ENCODE data around the gene ANKS1A. TPM values are rescaled to one million over a fixed set of nuclear protein-coding genes. Genes with fewer than 3 reads are reported as not detected.
"Not testable (repeated sequence)": the region's sequence is repeated elsewhere in the genome, so short reads cannot be mapped to it uniquely, and the experiment has no call there.

Gene ANKS1A
- total RNA-seq, 4 donors from 2014 or later: 5.3 to 8.6 (median 7.0) TPM

DNA sequence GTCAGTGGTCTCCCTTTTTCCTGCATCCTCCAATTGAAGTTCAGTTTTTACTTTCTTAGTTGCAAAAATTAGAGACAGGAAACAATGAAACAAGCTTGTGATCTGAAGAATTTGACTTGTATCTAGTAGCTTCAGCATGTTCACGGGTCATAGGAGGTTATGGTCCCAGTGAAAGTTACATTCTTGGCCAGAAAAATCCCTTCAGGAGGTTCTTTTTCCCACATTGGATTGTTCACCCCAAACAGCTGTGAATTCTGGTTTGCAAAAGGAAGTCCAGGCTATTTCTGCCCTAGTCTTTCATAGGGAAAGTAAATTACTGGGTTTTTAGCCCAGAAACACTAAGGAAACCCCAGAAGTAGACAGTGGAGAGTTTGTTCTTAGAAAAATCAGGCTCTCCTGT is 8.1 kb downstream of the ANKS1A start:
- intact Hi-C loops (cut with DNase I; ENCODE audit: low total_unique reads): no loop called here
- peaks cover 8 to 14% of the 10 kb centered on the region in 2 donors for H3K4me1 ChIP-seq
- ATAC-seq: no peak

GRCh38 chr6:34897716-34898115 is 8.7 kb downstream of the ANKS1A start:
- no peak overlapping the region for H3K4me3 ChIP-seq
- ATAC-seq (peak in 1 of 2 donors; percentile 75), DNase-seq (no peak)
- TF ChIP-seq POLR2A (IDR thresholded peaks at IDR 0.05): no peak
- TF ChIP-seq, protein P1, sequence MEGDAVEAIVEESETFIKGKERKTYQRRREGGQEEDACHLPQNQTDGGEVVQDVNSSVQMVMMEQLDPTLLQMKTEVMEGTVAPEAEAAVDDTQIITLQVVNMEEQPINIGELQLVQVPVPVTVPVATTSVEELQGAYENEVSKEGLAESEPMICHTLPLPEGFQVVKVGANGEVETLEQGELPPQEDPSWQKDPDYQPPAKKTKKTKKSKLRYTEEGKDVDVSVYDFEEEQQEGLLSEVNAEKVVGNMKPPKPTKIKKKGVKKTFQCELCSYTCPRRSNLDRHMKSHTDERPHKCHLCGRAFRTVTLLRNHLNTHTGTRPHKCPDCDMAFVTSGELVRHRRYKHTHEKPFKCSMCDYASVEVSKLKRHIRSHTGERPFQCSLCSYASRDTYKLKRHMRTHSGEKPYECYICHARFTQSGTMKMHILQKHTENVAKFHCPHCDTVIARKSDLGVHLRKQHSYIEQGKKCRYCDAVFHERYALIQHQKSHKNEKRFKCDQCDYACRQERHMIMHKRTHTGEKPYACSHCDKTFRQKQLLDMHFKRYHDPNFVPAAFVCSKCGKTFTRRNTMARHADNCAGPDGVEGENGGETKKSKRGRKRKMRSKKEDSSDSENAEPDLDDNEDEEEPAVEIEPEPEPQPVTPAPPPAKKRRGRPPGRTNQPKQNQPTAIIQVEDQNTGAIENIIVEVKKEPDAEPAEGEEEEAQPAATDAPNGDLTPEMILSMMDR (IDR thresholded peaks at IDR 0.05 in 4 of 5, conservative IDR thresholded peaks at IDR 0.05 in 1 of 5): no peak
- peaks cover 8 to 14% of the 10 kb centered on the region in 2 donors for H3K4me1 ChIP-seq
- H3K9me3 ChIP-seq: no peaks in the 10 kb centered on the region
- in situ Hi-C loops (cut with MboI; ENCODE audit: low sequenced_read_pairs in 4 of 4) (loop anchor here in 1 of 4 donors (10.0 kb wide), 1 partner anchor 67 kb away; no protein-coding TSS in a partner anchor), intact Hi-C loops (cut with DNase I; ENCODE audit: low total_unique reads) (no loop called here)
- peak overlapping the region in 2 of 4 donors; percentile 1 to 33 for H3K27ac ChIP-seq
- H3K36me3 ChIP-seq: no peaks in the 10 kb centered on the region
- no peaks in the 10 kb centered on the region for H3K27me3 ChIP-seq

More for the DNA sequence above, 8.1 kb downstream of the ANKS1A start:
- no peaks in the 10 kb centered on the region for H3K36me3 ChIP-seq
- H3K27ac ChIP-seq: peak overlapping the region in 2 of 4 donors; percentile 1 to 33
- no peaks in the 10 kb centered on the region for H3K27me3 ChIP-seq
- TF ChIP-seq POLR2A (IDR thresholded peaks at IDR 0.05): no peak
- TF ChIP-seq, protein P1 (IDR thresholded peaks at IDR 0.05 in 4 of 5, conservative IDR thresholded peaks at IDR 0.05 in 1 of 5): no peak
- no peak overlapping the region for H3K4me3 ChIP-seq
- no peaks in the 10 kb centered on the region for H3K9me3 ChIP-seq
- in situ Hi-C loops (cut with MboI; ENCODE audit: low sequenced_read_pairs in 4 of 4): loop anchor here in 1 of 4 donors (10.0 kb wide), 1 partner anchor 68 kb away; no protein-coding TSS in a partner anchor
- DNase-seq: no peak

GRCh38 chr6:34899748-34900147 is 10.7 kb downstream of the ANKS1A start:
- peaks cover 8 to 14% of the 10 kb centered on the region in 2 donors for H3K4me1 ChIP-seq
- H3K27ac ChIP-seq; H3K9me3 ChIP-seq; H3K4me3 ChIP-seq; H3K27me3 ChIP-seq; DNase-seq; intact Hi-C loops (cut with DNase I; ENCODE audit: low total_unique reads); H3K36me3 ChIP-seq; ATAC-seq: not testable (repeated sequence)
- in situ Hi-C loops (cut with MboI; ENCODE audit: low sequenced_read_pairs in 4 of 4): loop anchor here in 1 of 4 donors (10.0 kb wide), 1 partner anchor 65 kb away; no protein-coding TSS in a partner anchor

DNA sequence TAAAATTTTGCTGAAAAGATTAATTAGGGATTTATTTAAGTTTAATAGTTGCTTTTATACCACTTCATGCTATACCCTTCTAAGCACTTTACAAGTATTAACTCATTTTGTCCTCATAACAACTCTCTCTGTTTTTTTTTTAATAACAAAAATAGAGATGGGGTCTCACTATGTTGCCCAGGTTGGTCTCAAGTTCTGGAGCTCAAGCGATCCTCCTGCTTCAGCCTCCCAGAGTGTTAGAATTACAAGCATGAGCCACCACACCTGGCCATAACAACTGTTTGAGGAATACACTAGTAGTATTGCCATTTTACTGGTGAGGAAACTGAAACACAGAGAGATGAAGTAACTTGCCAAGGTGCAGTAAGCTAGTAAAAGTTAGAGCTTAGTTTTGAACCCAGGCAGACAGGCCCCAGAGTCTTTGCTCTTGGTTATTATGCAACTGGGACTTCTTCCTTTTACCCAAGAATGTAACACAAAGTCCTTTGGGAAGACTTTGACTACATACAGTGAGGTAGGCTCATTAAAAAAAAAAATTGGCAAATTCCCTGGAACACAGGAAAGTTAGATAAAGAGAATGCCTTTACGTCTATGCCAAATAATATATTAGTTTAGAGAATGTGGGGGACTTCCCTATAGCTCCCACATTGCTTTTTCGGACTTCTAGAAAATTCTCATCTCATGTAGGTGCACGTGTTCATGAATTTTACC is 11.4 kb downstream of the ANKS1A start:
- H3K27ac ChIP-seq: no peak overlapping the region
- intact Hi-C loops (cut with DNase I; ENCODE audit: low total_unique reads): no loop called here
- in situ Hi-C loops (cut with MboI; ENCODE audit: low sequenced_read_pairs in 4 of 4): no loop called here
- H3K36me3 ChIP-seq: no peaks in the 10 kb centered on the region
- ATAC-seq (no peak), DNase-seq (no peak)
- no peaks in the 10 kb centered on the region for H3K9me3 ChIP-seq
- no peak overlapping the region for H3K4me3 ChIP-seq
- H3K4me1 ChIP-seq: peaks cover 8 to 15% of the 10 kb centered on the region in 2 donors
- no peaks in the 10 kb centered on the region for H3K27me3 ChIP-seq
- TF ChIP-seq, protein P1 (IDR thresholded peaks at IDR 0.05 in 4 of 5, conservative IDR thresholded peaks at IDR 0.05 in 1 of 5): no peak
- no peak for TF ChIP-seq POLR2A (IDR thresholded peaks at IDR 0.05)

- Histone ChIP-seq H3K4me1 (peaks cover 8 to 17% of the 10 kb centered on the region in 2 donors), H3K4me3 (no peak overlapping the region), H3K27me3 (no peaks in the 10 kb centered on the region), H3K27ac (no peak overlapping the region), H3K9me3 (no peaks in the 10 kb centered on the region), H3K36me3 (no peaks in the 10 kb centered on the region)
- in situ Hi-C loops (cut with MboI; ENCODE audit: low sequenced_read_pairs in 4 of 4): no loop called here
- TF ChIP-seq, protein P1 (IDR thresholded peaks at IDR 0.05 in 4 of 5, conservative IDR thresholded peaks at IDR 0.05 in 1 of 5): no peak
- TF ChIP-seq POLR2A (IDR thresholded peaks at IDR 0.05): no peak
- intact Hi-C loops (cut with DNase I; ENCODE audit: low total_unique reads): no loop called here
- ATAC-seq (no peak), DNase-seq (no peak)
These were observed 12.9 kb downstream of the ANKS1A start for GRCh38 chr6:34901930-34902329.
